HuH-7.5 (cell line): ENCODE data around the gene ZNF687.

ENCODE experiments used
- DNase-seq: peaks from one replicate; pipeline ENCODE4 v3.0.0; 2011; ENCODE audit warnings: low spot score

ZNF687 gene

GRCh38 chr1:151312411-151312810 lies 30.3 kb downstream of the ZNF687 start:
- DNase-seq, result no peak

- no peak for DNase-seq
Measured at GRCh38 chr1:151312826-151313225, 30.7 kb downstream of the ZNF687 start.

- no peak for DNase-seq
Measured at GRCh38 chr1:151313501-151313900, 31.4 kb downstream of the ZNF687 start.

- no peak for DNase-seq
Measured at GRCh38 chr1:151314137-151314875, 32.2 kb downstream of the ZNF687 start.

GRCh38 chr1:151315565-151316235 lies 33.6 kb downstream of the ZNF687 start:
- DNase-seq, result no peak

- DNase-seq, result no peak
Measured at GRCh38 chr1:151318975-151319374, 36.9 kb downstream of the ZNF687 start.

- no peak for DNase-seq
Measured at GRCh38 chr1:151324390-151324930, 42.4 kb downstream of the ZNF687 start.

- DNase-seq, result no peak
Measured at GRCh38 chr1:151325231-151325630, 43.1 kb downstream of the ZNF687 start.

GRCh38 chr1:151325646-151326429 lies 43.7 kb downstream of the ZNF687 start:
- DNase-seq, result no peak

GRCh38 chr1:151326619-151327222 lies 44.6 kb downstream of the ZNF687 start:
- peak; percentile 48 for DNase-seq

GRCh38 chr1:151327223-151327902 lies 45.3 kb downstream of the ZNF687 start, which contains the start of gene PI4KB:
PI4KB (minus strand) TSS chr1:151327416; CDS start chr1:151316481, 10,935 bp downstream.
- peak; percentile 92 for DNase-seq

GRCh38 chr1:151327903-151328674 lies 46.0 kb downstream of the ZNF687 start:
- peak; percentile 51 for DNase-seq

GRCh38 chr1:151334822-151335221 lies 52.7 kb downstream of the ZNF687 start:
- DNase-seq, result no peak

- DNase-seq, result no peak
Measured at GRCh38 chr1:151336556-151336955, 54.5 kb downstream of the ZNF687 start.

- peak; percentile 33 for DNase-seq
Measured at GRCh38 chr1:151340870-151341754, 59.0 kb downstream of the ZNF687 start.
